Activated CD8-positive, alpha-beta memory T cell treated with anti-CD3 and anti-CD28 coated beads for 36 hours (primary cell): ENCODE results near the gene G6PD. TPM values are rescaled to one million over a fixed set of nuclear protein-coding genes. Genes with fewer than 3 reads are reported as not detected.
"Not testable (repeated sequence)": the region's sequence is repeated elsewhere in the genome, so short reads cannot be mapped to it uniquely, and the experiment has no call there.

Experiments
- CTCF ChIA-PET: fragments of 350-600 bp; sonication (Branson Sonifier 250); formaldehyde crosslinking; loops from one replicate; lab custom pipeline; 2021; ENCODE audit warnings: antibody characterized with exemption; lab: Charles Lee
- POLR2A ChIA-PET: fragments of 350-600 bp; sonication (Branson Sonifier 250); formaldehyde crosslinking; loops from one replicate; lab custom pipeline; 2021; ENCODE audit warnings: antibody characterized with exemption; lab: Charles Lee
- total RNA-seq, 2 experiments: library from RNA; stranded (reverse); gene quantifications; one replicate each; pipeline ENCODE4 v1.2.3, GENCODE V29; 2021

Gene G6PD
- total RNA-seq, 2 experiments from 2014 or later = 110 to 121 TPM

- CTCF ChIA-PET = no interaction called here
- POLR2A ChIA-PET = interaction anchor here (0.6 to 1.6 kb wide), 2 partner anchors 57 to 137 kb away, joined by 3 to 5 read pairs; partner anchors contain the start of gene SLC10A3
These were observed 790 bp upstream of the G6PD start, which contains the start of gene IKBKG for GRCh38 chrX:154547245-154548027. TSS of gene IKBKG (plus strand) at chrX:154547620. CDS start at chrX:154552003, 4,383 bp downstream.

DNA sequence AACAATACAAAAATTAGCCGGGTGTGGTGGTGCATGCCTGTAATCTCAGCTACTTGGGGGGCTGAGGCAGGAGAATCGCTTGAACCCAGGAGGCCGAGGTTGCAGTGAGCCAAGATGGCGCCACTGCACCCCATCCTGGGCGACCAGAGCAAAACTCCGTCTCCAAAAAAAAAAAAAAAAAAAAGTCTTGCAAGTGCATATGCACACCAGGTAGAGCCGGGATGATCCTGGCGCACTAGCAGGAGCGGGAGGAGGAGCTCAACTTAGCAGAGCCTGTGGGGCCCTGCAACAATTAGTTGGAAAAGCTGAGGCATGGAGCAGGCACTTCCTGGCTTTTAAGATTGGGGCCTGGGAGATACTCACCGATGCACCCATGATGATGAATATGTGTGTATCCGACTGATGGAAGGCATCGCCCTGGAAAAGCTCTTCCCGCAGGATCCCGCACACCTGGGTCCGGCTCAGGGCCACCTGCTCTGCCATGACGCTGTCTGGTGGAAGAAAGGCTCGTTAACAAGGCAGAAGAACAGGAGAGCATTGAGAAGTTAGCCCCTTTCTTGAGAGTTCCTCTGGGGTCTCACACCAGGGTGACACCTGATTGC is 872 bp downstream of the G6PD start:
- POLR2A ChIA-PET = interaction anchor here (0.6 to 1.6 kb wide), 3 partner anchors 21 to 172 kb away, joined by 4 to 5 read pairs (median 5); partner anchors contain the start of gene SLC10A3

DNA sequence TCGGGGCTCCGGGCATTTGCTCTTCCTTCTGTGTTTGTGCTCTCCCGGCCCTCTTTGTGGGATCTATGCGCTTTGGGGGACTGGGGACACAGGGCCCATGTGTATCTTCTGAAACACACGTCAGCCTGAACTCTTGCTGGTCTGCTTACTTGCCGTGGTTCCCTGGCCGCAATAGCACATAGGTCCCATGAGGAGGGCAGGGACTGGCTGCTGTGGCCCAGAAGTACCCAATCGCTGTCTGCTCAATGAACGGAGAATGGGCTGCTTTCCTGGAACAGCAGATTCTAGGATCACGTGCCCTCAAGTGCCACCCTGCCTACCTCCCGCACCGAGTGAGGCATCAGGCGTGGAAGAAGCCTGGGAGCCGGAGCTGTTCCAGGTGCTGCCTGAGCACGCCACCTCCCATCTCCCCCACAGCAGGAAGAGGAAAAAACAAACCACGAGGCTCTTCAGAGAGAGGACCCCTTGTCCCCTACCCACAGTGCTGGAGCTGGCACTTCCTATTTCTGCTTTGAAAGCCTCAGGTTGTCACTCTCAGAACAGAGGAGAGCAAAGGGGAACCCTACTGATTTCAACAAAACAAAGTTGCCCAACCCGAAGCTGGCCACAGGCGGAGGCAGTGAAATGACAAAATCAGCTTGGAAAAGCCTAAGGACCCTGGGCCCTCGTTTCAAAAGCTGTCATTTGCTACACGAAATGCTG is 3.8 kb downstream of the G6PD start:
- ChIA-PET CTCF (interaction anchor here (1.5 to 2.4 kb wide), 2 partner anchors 11 to 169 kb away, joined by 4 to 7 read pairs; partner anchors contain the start of gene FLNA), POLR2A (interaction anchor here (0.6 kb wide), 1 partner anchor 45 kb away, joined by 3 read pairs; no protein-coding TSS in a partner anchor)

More for the DNA sequence above, 872 bp downstream of the G6PD start:
- CTCF ChIA-PET = no interaction called here

DNA sequence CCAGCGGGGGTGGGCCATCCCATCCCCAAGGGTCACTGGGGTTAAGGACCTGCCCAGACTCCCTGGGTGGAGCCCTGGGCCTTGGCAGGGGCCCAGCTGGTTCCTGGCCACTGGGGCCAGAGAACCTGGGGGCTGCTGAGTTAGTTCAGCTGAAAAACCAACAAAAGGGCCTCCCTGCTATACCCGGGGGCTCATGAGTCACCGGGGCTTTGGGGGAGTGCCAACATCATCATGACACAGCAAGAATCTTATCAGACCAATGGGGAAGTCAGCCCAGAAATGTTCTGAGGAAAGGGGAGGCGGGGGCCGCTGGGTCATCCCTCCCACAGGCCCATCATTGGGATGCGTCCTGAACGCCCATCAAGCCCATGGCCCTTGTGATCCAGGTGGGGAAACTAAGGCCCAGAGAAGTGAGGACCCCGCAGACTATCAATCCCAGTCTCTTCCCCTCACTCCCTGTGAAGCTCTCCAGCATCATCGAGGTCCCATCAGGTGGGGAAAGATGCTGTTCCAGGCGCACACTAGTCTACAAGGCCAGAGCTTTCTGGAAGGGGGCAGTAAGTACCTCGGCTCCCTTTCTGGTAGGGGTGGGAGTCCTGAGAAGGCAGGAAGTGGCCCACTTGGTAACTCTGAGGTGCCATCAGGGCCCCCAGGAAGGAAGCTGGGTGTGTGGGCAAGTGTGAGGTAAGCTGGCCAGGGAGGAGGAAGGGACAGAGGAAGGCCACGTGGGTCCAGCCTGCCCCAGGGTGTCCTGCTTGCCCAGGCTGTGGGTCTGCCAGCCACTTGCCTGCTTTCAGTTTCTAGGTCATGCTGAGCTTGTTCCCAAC is 4.5 kb downstream of the G6PD start:
- CTCF ChIA-PET = interaction anchor here (1.5 to 2.4 kb wide), 3 partner anchors 10 to 168 kb away, joined by 4 to 7 read pairs (median 7); partner anchors contain the start of gene FLNA
- POLR2A ChIA-PET = interaction anchor here (0.6 to 0.9 kb wide), 3 partner anchors 13 to 1081 kb away, joined by 3 to 7 read pairs (median 3); no protein-coding TSS in a partner anchor

DNA sequence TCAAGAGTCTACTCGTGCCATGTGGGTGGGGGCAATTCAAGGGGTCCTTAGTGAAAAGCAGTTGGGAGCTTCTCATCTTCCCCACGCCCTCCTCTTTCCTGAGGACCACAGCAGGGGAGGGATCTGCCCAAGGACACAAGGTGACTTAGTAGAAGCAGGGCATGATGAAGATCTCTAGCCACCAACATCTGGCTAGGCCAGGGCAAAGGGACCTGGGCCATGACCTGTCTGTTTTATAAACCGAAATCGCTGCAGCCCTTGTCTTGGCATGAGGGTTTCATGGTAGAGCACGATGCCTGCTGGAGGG is 5.1 kb downstream of the G6PD start:
- ChIA-PET POLR2A (interaction anchor here (0.6 to 0.9 kb wide), 2 partner anchors 12 to 1081 kb away, joined by 3 to 7 read pairs; no protein-coding TSS in a partner anchor), CTCF (interaction anchor here (1.5 to 2.4 kb wide), 3 partner anchors 10 to 168 kb away, joined by 4 to 7 read pairs (median 7); partner anchors contain the start of gene FLNA)

- CTCF ChIA-PET = interaction anchor here (2.2 to 2.4 kb wide), 2 partner anchors 14 to 167 kb away, joined by 7 read pairs; partner anchors contain the start of gene FLNA
- POLR2A ChIA-PET = no interaction called here
These were observed 5.6 kb downstream of the G6PD start for GRCh38 chrX:154540897-154541535.

DNA sequence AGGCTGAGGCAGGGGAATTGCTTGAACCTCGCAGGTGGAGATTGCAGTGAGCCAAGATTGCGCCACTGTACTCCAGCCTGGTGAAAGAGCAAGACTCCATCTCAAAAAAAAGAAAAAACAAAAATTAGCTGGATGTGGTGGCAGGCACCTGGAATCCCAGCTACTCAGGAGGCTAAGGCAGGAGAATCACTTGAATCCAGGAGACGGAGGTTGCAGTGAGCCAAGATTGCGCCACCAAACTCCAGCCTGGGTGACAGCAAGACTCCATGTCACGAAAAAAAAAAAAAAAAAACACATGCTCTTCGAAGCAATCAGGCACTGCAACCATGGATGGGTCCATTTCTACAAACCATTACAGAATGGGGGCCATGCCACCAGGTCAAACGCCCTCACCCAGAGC is 6.3 kb downstream of the G6PD start:
- POLR2A ChIA-PET = not testable (repeated sequence)
- CTCF ChIA-PET = interaction anchor here (2.2 to 2.4 kb wide), 2 partner anchors 13 to 167 kb away, joined by 7 read pairs; partner anchors contain the start of gene FLNA

DNA sequence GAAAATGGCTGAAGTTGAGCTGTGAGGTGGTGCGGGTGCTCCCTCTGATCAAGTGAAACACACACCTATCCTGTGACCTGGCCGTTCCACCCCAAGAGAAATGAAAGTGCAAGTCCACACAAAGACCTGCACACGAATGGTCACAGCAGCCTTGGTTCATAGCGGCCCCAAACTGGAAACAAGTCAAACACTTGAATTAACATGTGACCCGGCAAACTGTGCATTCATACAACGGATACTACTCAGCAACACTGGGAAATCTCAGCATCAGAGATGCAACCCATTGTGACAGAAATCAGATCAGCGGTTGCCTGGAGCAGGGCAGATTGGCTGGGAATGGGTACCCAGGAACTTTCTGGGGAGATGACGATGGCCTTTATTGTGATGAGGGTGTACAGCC is 7.6 kb downstream of the G6PD start:
- CTCF ChIA-PET = no interaction called here
- POLR2A ChIA-PET = no interaction called here

DNA sequence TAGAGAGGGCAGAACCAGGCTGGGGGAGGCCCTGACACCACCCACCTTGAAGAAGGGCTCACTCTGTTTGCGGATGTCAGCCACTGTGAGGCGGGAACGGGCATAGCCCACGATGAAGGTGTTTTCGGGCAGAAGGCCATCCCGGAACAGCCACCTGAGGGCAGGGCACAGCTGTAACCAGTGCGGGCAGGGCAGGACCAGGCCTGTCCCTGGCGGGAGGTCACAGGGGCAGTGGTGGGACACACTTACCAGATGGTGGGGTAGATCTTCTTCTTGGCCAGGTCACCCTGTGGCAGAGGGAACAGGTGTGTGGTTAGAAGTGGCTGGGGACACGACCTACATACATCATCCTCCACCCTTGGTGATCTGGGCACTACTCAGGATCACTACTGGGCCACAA is 10.8 kb downstream of the G6PD start:
- ChIA-PET POLR2A (interaction anchor here (0.9 kb wide), 1 partner anchor 81 kb away, joined by 3 read pairs; no protein-coding TSS in a partner anchor), CTCF (interaction anchor here (1.3 to 1.8 kb wide), 4 partner anchors 9 to 163 kb away, joined by 3 to 6 read pairs (median 4); no protein-coding TSS in a partner anchor)

- POLR2A ChIA-PET = interaction anchor here (0.8 to 0.9 kb wide), 2 partner anchors 11 to 80 kb away, joined by 3 read pairs; no protein-coding TSS in a partner anchor
- CTCF ChIA-PET = interaction anchor here (1.1 to 1.8 kb wide), 5 partner anchors 8 to 162 kb away, joined by 3 to 6 read pairs (median 3); no protein-coding TSS in a partner anchor
These were observed 11.9 kb downstream of the G6PD start for GRCh38 chrX:154534526-154535322.

- ChIA-PET POLR2A (no interaction called here), CTCF (interaction anchor here (1.6 kb wide), 1 partner anchor 9 kb away, joined by 4 read pairs; no protein-coding TSS in a partner anchor)
These were observed 14.0 kb downstream of the G6PD start for GRCh38 chrX:154532690-154533089.

DNA sequence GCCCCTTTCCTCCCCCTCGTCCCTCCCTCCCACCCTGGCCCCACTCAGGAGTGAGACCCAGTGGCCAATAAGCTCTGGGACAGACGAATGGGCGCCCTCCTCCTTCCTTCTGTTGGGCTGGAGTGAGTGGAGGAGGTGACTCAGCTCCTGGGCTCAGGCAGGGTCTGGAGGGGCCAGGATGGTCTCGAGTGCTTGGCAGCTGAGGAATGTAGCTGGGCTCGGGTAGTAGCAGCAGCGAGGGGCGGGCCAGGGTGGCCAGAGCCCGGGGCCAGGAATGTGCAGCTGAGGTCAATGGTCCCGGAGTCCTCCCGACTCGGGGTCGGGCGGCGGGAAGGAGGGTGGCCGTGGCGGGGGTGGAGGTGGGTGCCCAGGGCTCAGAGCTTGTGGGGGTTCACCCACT is 15.0 kb downstream of the G6PD start:
- POLR2A ChIA-PET = no interaction called here
- CTCF ChIA-PET = interaction anchor here (1.6 kb wide), 1 partner anchor 11 kb away, joined by 4 read pairs; no protein-coding TSS in a partner anchor

DNA sequence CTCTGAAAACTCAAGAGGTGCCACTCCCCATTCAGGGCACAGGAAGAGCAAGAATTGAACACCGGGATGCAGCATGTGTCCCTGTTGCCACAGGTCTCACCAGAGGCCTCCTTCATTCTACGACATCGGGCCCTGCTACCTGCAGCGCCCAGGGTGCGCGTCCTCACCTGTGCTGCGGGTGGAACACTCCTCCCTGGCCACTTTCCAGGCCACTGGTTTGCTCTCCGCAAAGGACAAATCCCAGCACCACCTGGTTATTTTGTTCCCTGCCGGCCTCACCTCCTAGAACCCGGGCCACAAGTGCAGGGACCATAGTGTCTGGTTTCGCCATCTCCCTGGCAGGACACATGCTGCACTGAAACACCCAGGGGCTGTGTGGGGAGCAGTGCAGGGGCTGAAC is 16.4 kb downstream of the G6PD start:
- ChIA-PET POLR2A (no interaction called here), CTCF (interaction anchor here (2.2 kb wide), 1 partner anchor 157 kb away, joined by 9 read pairs; no protein-coding TSS in a partner anchor)

GRCh38 chrX:154529206-154529612 is 17.4 kb downstream of the G6PD start:
- CTCF ChIA-PET = interaction anchor here (2.2 kb wide), 1 partner anchor 156 kb away, joined by 9 read pairs; no protein-coding TSS in a partner anchor
- POLR2A ChIA-PET = interaction anchor here (0.6 kb wide), 1 partner anchor 13 kb away, joined by 3 read pairs; no protein-coding TSS in a partner anchor

DNA sequence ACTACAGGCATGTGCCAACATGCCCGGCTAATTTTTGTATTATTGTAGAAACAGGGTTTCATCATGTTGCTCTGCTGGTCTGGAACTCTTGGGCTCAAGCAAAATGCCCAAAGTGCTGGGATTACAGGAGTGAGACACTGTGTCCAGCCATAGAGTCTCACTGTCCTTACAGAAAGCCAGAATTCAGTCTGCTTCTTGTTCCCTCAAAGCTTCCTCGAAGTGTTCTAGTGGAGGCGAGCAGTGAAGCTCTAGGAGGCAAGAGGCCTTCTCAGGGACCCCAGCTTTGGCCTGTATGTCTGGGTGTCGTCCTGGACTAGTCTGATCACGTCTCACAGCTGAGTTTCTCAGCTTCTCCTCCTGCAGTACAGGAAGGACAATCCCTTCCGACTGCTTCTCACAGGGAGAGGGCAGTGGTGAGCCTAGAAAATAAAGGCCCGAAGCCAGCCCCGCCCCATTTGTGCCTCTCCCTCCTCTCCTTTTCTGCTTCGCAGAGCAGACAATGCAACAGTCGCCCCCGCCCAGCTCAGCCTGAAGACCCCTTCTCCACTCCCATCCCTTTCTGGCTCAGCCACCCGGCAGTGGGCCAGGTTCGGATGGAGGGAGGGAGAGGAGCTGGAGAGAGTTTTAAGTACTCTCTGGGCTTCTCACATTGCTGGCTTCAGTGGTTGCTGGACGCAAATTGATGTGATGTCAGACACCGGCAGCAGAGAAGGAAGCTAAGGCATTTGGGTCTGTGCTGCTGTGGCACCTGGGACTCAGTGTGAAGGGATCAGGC is 19.6 kb downstream of the G6PD start:
- ChIA-PET CTCF (interaction anchor here (0.6 to 1.8 kb wide), 6 partner anchors 9 to 209 kb away, joined by 3 to 7 read pairs (median 4); partner anchors contain the start of gene SLC10A3), POLR2A (no interaction called here)
